ENCODE data around the gene ANKRD22.

Gene ANKRD22

GRCh38 chr10:88800152-88801125 lies 51.2 kb downstream of the ANKRD22 start:
- peak; percentile 19 for DNase-seq (ENCODE audit: low read depth)

DNA sequence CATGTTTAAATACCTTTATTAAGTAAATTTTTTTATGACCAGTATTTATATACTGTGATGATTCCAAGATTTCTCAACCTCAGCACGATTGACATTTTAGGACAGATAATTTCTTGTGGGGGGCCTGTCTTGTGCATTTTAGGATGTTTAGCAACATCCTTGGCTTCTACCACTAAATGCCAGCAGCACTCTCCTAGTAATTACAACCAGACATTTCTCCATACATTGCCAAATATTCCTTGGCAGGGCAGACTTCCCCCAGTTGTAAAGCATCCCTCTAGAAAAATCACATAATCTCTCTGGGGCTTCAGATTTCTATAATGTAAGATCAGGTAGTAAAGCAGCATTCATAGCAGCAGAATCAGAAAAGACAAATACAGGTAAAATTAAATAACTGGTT lies 56.9 kb downstream of the ANKRD22 start:
- DNase-seq (ENCODE audit: low read depth), result no peak

- DNase-seq (ENCODE audit: low read depth), result no peak
Observed at GRCh38 chr10:88793712-88794299, 57.8 kb downstream of the ANKRD22 start.

- no peak for DNase-seq (ENCODE audit: low read depth)
Observed at GRCh38 chr10:88792661-88793060, 59.0 kb downstream of the ANKRD22 start.

- DNase-seq (ENCODE audit: low read depth), result no peak
Observed at GRCh38 chr10:88791924-88792323, 59.7 kb downstream of the ANKRD22 start.

- DNase-seq (ENCODE audit: low read depth), result no peak
Observed at GRCh38 chr10:88788924-88789323, 62.7 kb downstream of the ANKRD22 start.

DNA sequence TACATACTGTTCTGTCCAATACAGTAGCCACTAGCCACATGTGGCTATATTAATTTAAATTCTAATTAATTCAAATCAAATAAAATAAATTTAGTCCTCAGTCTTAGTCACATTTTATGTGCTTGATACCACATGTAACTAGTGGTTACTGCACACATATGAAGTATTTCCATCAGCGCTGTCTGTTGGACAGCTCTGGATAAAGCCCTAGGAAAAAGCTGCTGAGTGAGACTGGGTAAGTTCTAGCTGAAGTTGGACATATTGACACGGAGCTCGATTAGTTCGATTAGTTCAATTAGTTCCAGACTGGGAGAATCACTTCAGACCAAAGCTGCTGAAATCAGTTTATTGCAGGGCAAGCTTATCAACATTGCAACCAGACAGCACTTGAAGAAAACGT lies 64.2 kb downstream of the ANKRD22 start:
- no peak for DNase-seq (ENCODE audit: low read depth)

GRCh38 chr10:88786032-88786770 lies 65.4 kb downstream of the ANKRD22 start:
- no peak for DNase-seq (ENCODE audit: low read depth)

GRCh38 chr10:88783724-88784123 lies 67.9 kb downstream of the ANKRD22 start:
- no peak for DNase-seq (ENCODE audit: low read depth)

DNA sequence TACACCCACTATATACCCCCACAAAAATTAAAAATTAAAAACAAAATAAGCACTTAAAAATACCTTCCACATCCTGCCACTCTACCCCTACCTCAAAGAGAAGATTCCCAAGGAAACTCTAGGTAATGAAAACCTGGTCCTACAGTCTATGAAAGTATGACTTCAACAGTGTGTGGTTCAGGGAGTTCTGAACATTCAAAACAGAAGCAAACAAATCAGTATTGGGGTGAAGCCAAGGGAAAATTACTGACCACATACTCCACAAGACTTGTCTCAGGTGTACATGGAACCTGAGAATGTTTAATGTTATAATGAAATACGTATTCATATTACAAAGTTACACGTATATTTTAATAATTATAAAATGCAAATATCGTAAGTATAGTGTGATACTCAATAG lies 69.4 kb downstream of the ANKRD22 start:
- no peak for DNase-seq (ENCODE audit: low read depth)

DNA sequence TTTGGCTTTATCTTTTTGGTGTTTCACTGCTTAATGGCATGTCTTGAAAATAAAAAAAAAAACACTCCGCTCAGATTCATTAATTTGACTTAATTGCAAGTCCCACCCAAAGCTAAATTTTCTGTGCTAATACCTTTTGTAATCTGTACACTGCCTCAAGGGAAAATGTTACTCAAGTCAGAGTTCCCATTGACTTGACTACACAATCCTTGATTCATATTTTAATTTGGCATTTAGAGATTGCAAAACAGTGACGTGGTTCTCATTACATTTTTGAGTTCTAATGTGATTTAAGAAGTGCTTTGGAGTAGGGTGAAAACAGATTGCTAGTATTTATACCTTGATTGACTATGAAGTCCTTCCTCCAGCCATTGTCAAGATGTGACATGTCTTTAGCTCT lies 70.4 kb downstream of the ANKRD22 start:
- no peak for DNase-seq (ENCODE audit: low read depth)
